DND-41 (cell line): ENCODE results near the gene AKAP13.

Source experiments
- EZH2 ChIP-seq: IDR thresholded peaks from 3 replicates; pipeline ENCODE4 v1.6.1; 2012; ENCODE audit warnings: borderline replicate concordance, low read depth, mild to moderate bottlenecking, moderate library complexity, low read length, inconsistent platforms; ENCODE audit not compliant: severe bottlenecking
- TF ChIP-seq, protein P1 (sequence below): IDR thresholded peaks from 2 replicates; pipeline ENCODE4 v1.5.1; 2012; ENCODE audit warnings: borderline replicate concordance, low read length, moderate library complexity, mild to moderate bottlenecking; ENCODE audit not compliant: poor library complexity, severe bottlenecking; ENCODE audit errors: extremely low read depth

DNA sequence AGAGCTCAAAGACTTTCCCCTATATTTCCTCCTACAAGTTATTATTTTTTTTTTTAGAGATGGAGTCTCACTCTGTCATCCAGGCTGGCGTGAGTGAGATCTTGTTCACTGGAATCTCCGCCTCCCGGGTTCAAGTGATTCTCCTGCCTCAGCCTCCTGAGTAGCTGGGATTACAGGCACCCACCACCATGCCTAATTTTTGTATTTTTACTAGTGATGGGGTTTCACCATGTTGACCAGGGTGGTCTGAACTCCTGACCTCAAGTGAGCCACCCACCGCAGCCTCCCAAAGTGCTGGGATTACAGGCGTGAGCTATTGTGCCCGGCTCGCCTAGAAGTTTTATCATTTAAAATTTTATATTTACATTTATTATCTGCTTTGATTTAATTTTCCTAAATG, 5.9 kb downstream of the AKAP13 start:
- TF ChIP-seq, protein P1, sequence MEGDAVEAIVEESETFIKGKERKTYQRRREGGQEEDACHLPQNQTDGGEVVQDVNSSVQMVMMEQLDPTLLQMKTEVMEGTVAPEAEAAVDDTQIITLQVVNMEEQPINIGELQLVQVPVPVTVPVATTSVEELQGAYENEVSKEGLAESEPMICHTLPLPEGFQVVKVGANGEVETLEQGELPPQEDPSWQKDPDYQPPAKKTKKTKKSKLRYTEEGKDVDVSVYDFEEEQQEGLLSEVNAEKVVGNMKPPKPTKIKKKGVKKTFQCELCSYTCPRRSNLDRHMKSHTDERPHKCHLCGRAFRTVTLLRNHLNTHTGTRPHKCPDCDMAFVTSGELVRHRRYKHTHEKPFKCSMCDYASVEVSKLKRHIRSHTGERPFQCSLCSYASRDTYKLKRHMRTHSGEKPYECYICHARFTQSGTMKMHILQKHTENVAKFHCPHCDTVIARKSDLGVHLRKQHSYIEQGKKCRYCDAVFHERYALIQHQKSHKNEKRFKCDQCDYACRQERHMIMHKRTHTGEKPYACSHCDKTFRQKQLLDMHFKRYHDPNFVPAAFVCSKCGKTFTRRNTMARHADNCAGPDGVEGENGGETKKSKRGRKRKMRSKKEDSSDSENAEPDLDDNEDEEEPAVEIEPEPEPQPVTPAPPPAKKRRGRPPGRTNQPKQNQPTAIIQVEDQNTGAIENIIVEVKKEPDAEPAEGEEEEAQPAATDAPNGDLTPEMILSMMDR, result no peak
- no peak for TF ChIP-seq EZH2
